Heart left ventricle (tissue), 16 donors: ENCODE measurements around the gene ALOX12. TPM values are rescaled to one million over a fixed set of nuclear protein-coding genes. Genes with fewer than 3 reads are reported as not detected.
"Not testable (repeated sequence)": the region's sequence is repeated elsewhere in the genome, so short reads cannot be mapped to it uniquely, and the experiment has no call there.

Experiments
- ATAC-seq, 4 donors: fragments of 200-7000 bp; cut with Tn5 transposase; one replicate each; pipeline ENCODE4 v1.9.1; 2020 to 2022; ENCODE audit warnings: moderate library complexity in 4 of 4, mild to moderate bottlenecking in 3 of 4, moderate number of reproducible peaks in 1 of 4
- DNase-seq, 5 donors: peaks; one replicate each; pipeline ENCODE4 v3.0.0-alpha.2; 2020
- H3K27ac ChIP-seq, 12 donors: fragments of 200-600 bp; sonication (generic) in 4 of 12; one replicate each; pipeline versions ENCODE4 v1.5.0 to v1.8.0; 2016 to 2022; ENCODE audit warnings: mild to moderate bottlenecking in 2 of 12
- H3K27me3 ChIP-seq, 9 donors: fragments of 200-600 bp; sonication (generic) in 2 of 9; one replicate each; pipeline versions ENCODE4 v1.5.1 to v1.8.0; 2016 to 2022; ENCODE audit warnings: mild to moderate bottlenecking in 3 of 9
- H3K36me3 ChIP-seq, 9 donors: fragments of 200-600 bp; sonication (generic) in 2 of 9; one replicate each; pipeline versions ENCODE4 v1.5.0 to v1.8.0; 2018 to 2022; ENCODE audit warnings: mild to moderate bottlenecking in 2 of 9
- H3K4me1 ChIP-seq, 12 donors: fragments of 200-600 bp; sonication (generic) in 4 of 12; one replicate each; pipeline versions ENCODE4 v1.5.0 to v1.8.0; 2016 to 2022; ENCODE audit warnings: mild to moderate bottlenecking in 3 of 12
- H3K4me3 ChIP-seq, 12 donors: fragments of 200-600 bp; sonication (generic) in 4 of 12; one replicate each; pipeline versions ENCODE4 v1.5.0 to v1.8.0; 2017 to 2022; ENCODE audit warnings: mild to moderate bottlenecking in 9 of 12, moderate library complexity in 4 of 12
- H3K9me3 ChIP-seq, 12 donors: fragments of 200-600 bp; sonication (generic) in 4 of 12; one replicate each; pipeline versions ENCODE4 v1.5.0 to v1.8.0; 2016 to 2022; ENCODE audit warnings: mild to moderate bottlenecking in 1 of 12
- POLR2A ChIP-seq, 2 donors: fragments of 450-650 bp; IDR thresholded peaks; one replicate each; pipeline ENCODE4 v1.6.1; 2017; ENCODE audit warnings: antibody characterized with exemption in 2 of 2, mild to moderate bottlenecking in 2 of 2, moderate library complexity in 2 of 2
- WGBS, 4 donors: extraction: QIAGEN DNeasy Blood & Tissue Kit in 2 of 4; methylation state at CpG; one replicate each; pipeline versions ENCODE4 v1.1.5 to v1.1.7; 2013 to 2018; 5-methylcytosine and 5-hydroxymethylcytosine counted together
- intact Hi-C, 10 donors: fragments of 100-400 bp; cut with DNase I; formaldehyde crosslinking; loops; one replicate each; pipeline versions ENCODE4 v1.11.1 to v1.14.2; 2022
- polyA plus RNA-seq, 2 donors: library from polyadenylated mRNA; stranded (reverse); fragments of 200-250 nt; gene quantifications; one replicate each; pipeline ENCODE4 v1.2.3, GENCODE V29; 2013
- total RNA-seq, 9 donors: library from RNA; depleted of rRNA in 2 of 9; stranded (reverse); fragments of >200 nt in 2 of 9; fragmentation: NEBNext Ultra II Directional in 3 of 9; extraction: Animal tissue kit (Norgen Biotek cat#: 25700) in 3 of 9; gene quantifications; one replicate each; pipeline versions ENCODE4 v1.1.0 to v1.2.4, GENCODE V29; 2016 to 2023
- TF ChIP-seq, protein P1 (sequence below), 12 donors: fragments of 200-600 bp; sonication (generic) in 4 of 12; IDR thresholded peaks; one replicate each; pipeline versions ENCODE4 v1.5.0 to v1.8.0; 2018 to 2022; ENCODE audit warnings: antibody characterized with exemption in 12 of 12, mild to moderate bottlenecking in 5 of 12
- donor health status: ischemic (EF 13 %, LVEDD 7.1; RV severe dilation, severe dysfunction).
- donor health status: healthy with polysubstance abuse.
- donor health status: DM: no; HTN: yes; CAD: no.
- donor health status: DM: no; HTN: no; CAD: no.
- donor health status: ischemic (EF 25% LVEDD 6.9; RV normal size, moderate dysfunction).
- donor health status: ischemic (EF 25% LVEDD 5.7; RV mildly dilated, moderate dysfunction).
- donor health status: healthy.
- donor health status: DM: yes; HTN: yes; CAD: no.
- donor health status: ischemic (EF 35%, LVEDD 5.7; RV mildly dilated, moderate dysfunction).
- donor health status: nonischemic (EF 11% LVEDD 7.7; RV severe dilation, severe dysfunction).
- donor health status: DM: yes; HTN: yes; CAD: no.
- donor health status: PGD.
- donor health status: ischemic (EF 29% LVEDD 5.4; RV normal size, mild dysfunction).
- donor health status: nonischemic (EF 23%, LVEDD 6.1; RV moderate dilation, normal function).

The ALOX12 gene
- total and polyA plus RNA-seq, 11 donors: 0.44 TPM; not detected in 10

DNA sequence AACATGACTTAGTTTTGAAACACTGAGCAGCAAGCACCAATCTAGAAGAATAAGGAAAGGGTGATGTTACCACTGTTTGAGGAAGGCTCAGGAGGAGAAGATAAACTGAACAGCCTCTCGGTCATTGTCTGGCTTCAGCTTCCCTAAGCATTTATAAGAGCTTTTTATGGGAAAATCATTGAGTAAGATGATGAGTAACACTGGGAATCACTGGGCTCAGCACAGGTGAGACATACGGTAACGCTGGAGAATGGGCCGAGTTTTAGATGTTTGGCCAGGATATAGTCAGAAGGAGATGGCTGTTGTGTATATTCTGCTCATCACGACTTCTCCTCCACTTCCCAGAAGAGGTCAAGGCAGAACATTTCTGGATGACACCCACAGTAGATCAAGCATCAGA, 42.2 kb upstream of the ALOX12 start:
- ATAC-seq (no peak), DNase-seq (no peak)
- Histone ChIP-seq H3K27me3 (no peaks in the 10 kb centered on the region), H3K9me3 (no peaks in the 10 kb centered on the region), H3K27ac (no peak overlapping the region), H3K4me1 (peaks cover 0 to 6% (median 0%) of the 10 kb centered on the region in 12 donors), H3K36me3 (no peaks in the 10 kb centered on the region), H3K4me3 (no peak overlapping the region)
- no peak for TF ChIP-seq POLR2A (IDR thresholded peaks at IDR 0.05)
- TF ChIP-seq, protein P1, sequence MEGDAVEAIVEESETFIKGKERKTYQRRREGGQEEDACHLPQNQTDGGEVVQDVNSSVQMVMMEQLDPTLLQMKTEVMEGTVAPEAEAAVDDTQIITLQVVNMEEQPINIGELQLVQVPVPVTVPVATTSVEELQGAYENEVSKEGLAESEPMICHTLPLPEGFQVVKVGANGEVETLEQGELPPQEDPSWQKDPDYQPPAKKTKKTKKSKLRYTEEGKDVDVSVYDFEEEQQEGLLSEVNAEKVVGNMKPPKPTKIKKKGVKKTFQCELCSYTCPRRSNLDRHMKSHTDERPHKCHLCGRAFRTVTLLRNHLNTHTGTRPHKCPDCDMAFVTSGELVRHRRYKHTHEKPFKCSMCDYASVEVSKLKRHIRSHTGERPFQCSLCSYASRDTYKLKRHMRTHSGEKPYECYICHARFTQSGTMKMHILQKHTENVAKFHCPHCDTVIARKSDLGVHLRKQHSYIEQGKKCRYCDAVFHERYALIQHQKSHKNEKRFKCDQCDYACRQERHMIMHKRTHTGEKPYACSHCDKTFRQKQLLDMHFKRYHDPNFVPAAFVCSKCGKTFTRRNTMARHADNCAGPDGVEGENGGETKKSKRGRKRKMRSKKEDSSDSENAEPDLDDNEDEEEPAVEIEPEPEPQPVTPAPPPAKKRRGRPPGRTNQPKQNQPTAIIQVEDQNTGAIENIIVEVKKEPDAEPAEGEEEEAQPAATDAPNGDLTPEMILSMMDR (IDR thresholded peaks at IDR 0.05): no peak
- 85 to 94% (median 89%) methylated on average over 5 of the region's 5 CpGs for WGBS, 4 donors
- intact Hi-C loops: no loop called here

DNA sequence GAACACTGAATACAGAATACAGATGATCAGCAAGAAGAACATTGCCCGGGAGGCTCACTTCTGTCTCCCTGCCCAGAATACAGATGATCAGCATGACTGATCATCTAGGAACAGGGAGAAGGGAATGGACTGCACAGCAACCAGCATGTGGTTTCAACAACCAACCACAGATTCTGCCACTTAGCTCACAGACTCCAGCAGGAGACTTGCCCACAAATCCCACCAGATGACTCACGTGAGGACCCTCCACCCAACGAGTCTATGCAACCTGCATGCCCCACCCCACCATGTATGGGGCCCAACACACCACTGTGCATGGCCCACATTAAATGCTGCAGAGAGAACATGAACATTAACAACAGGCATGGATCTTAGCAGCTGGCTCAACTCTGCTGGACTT, 36.1 kb upstream of the ALOX12 start:
- Histone ChIP-seq H3K27me3 (no peaks in the 10 kb centered on the region), H3K27ac (no peak overlapping the region), H3K4me3 (no peak overlapping the region), H3K9me3 (peaks cover 0 to 5% (median 0%) of the 10 kb centered on the region in 12 donors), H3K4me1 (no peaks in the 10 kb centered on the region), H3K36me3 (no peaks in the 10 kb centered on the region)
- TF ChIP-seq, protein P1 (IDR thresholded peaks at IDR 0.05): no peak
- DNase-seq (no peak), ATAC-seq (no peak)
- intact Hi-C loops: no loop called here
- 86 to 90% (median 90%) methylated on average over 3 of the region's 3 CpGs for WGBS, 4 donors

DNA sequence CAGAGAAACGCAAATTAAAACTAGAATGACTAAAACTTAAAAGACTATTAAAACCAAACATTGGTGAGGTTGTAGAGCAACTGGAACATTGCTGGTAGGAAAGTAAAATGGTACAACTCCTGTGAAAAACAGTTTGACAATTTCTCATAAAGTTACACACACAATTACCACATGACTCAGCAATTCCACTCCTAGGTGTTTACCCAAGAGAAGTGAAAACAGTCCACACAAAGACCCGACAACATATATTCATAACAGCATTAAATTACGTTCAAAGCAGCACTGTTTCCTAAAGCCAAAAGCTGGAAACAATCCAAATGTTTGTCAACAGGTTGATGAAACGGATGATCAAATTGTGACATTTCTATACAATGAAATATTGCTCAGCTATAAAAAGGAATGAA, 26.5 kb upstream of the ALOX12 start:
- 77 to 82% (median 80%) methylated on average over 4 of the region's 4 CpGs for WGBS, 4 donors
- intact Hi-C loops: no loop called here
- Histone ChIP-seq H3K4me1 (no peaks in the 10 kb centered on the region), H3K4me3 (no peak overlapping the region), H3K27me3 (no peaks in the 10 kb centered on the region), H3K9me3 (no peaks in the 10 kb centered on the region), H3K36me3 (no peaks in the 10 kb centered on the region), H3K27ac (no peak overlapping the region)
- TF ChIP-seq, protein P1 (IDR thresholded peaks at IDR 0.05): no peak
- TF ChIP-seq POLR2A (IDR thresholded peaks at IDR 0.05): no peak
- ATAC-seq (no peak), DNase-seq (no peak)

DNA sequence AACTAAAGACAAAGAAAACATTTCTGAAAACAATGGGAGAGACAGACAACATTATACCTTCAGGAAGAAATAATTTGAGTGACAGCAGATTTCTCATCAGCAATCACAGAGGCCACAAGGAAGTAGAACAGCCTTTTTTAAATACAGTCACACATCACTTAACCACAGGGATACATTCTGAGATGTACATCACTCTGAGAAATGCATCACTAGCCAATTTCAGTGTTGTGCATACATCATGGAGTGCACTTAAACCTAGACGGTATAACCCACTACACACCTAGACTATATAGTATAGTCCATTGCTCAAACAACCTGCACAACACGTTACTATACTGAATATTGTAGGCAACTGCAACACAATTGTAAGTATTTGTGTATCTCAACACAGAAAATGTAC, 24.9 kb upstream of the ALOX12 start:
- no peak overlapping the region for H3K4me3 ChIP-seq
- no peaks in the 10 kb centered on the region for H3K36me3 ChIP-seq
- no peaks in the 10 kb centered on the region for H3K4me1 ChIP-seq
- H3K27ac ChIP-seq: no peak overlapping the region
- TF ChIP-seq, protein P1 (IDR thresholded peaks at IDR 0.05): no peak
- no peak for TF ChIP-seq POLR2A (IDR thresholded peaks at IDR 0.05)
- H3K9me3 ChIP-seq: no peaks in the 10 kb centered on the region
- DNase-seq (no peak), ATAC-seq (no peak)
- intact Hi-C loops: no loop called here
- 74 to 82% (median 78%) methylated on average over 2 of the region's 2 CpGs for WGBS, 4 donors
- no peaks in the 10 kb centered on the region for H3K27me3 ChIP-seq

DNA sequence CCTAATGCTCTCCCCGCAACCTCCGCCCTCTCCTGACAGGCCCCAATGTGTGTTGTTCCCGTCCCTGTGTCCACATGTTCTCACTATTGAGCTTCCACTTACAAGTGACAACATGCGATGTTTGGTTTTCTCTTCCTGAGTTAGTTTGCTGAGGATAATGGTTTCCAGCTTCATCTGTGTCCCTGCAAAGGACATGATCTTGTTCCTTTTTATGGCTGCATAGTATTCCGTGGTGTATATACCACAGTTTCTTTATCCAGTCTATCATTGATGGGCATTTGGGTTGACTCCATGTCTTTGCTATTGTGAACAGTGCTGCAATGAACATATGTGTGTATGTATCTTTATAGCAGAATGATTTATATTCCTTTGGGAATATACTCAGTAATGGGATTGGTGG, 16.4 kb upstream of the ALOX12 start:
- H3K4me1 ChIP-seq, DNase-seq, H3K27me3 ChIP-seq, ATAC-seq, H3K36me3 ChIP-seq, intact Hi-C loops, H3K27ac ChIP-seq, H3K4me3 ChIP-seq: not testable (repeated sequence)
- peaks cover 0 to 17% (median 2%) of the 10 kb centered on the region in 12 donors for H3K9me3 ChIP-seq
- 94 to 95% (median 94%) methylated on average over 5 of the region's 5 CpGs for WGBS, 4 donors
